HG03159 (cell line): Measurements from ENCODE around the gene FAM20C.

Source experiments
- ATAC-seq: cut with Tn5 transposase; IDR thresholded peaks from one replicate; pipeline ENCODE4 v1.9.1; 2021; ENCODE audit warnings: mild to moderate bottlenecking, moderate library complexity; ENCODE audit not compliant: unreplicated experiment

Gene FAM20C

DNA sequence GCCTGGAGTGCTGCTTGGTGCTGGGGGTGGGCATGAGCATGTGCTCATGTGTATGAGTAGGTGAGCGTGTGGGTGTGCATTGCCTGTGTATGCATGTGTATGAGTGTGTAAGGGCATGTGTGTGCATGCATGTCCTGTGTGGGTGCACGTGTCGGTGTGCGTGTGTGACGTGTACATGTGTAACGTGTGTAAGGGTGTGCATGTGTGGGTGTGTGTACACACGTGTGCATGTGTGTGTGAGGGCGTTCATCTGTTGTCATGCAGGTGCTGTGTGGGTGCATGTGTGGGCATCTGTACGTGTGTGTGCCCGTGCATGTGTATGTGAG is 30.3 kb downstream of the FAM20C start:
- no peak for ATAC-seq

- no peak for ATAC-seq
Observed at GRCh38 chr7:223118-223800, 30.9 kb downstream of the FAM20C start.

- ATAC-seq: no peak
Observed at GRCh38 chr7:223861-224260, 31.5 kb downstream of the FAM20C start.

DNA sequence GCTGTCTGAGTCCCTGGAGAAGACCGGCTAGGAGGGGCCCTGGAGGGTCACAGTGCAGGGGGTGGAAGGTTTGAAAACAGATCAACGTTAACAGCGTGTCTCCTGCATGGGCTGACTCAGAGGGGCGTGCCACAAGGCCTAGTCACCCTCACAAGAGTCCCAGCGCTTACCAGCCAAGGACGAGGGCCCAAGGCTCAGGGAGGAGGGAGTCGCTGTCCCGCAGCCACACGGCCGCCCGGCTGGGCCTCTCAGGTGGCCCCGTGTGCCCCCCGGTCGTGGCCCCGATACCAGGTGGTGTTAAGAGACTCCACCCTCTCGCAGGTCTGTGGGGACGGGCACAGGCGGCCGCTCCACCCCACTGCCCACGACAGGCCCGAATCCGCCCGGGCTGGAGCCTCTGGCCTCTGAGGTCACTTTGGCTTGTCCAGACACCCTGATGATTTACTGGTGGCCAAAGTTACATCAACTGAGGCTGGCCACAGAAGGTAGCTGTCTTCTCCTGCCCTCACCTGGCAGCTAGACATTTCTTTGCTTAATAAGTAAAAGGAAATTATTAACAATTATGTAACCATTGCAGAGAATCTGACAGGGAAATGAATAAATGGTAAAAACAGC is 34.0 kb downstream of the FAM20C start:
- ATAC-seq: no peak

- ATAC-seq: no peak
Observed at GRCh38 chr7:227926-228325, 35.6 kb downstream of the FAM20C start.

DNA sequence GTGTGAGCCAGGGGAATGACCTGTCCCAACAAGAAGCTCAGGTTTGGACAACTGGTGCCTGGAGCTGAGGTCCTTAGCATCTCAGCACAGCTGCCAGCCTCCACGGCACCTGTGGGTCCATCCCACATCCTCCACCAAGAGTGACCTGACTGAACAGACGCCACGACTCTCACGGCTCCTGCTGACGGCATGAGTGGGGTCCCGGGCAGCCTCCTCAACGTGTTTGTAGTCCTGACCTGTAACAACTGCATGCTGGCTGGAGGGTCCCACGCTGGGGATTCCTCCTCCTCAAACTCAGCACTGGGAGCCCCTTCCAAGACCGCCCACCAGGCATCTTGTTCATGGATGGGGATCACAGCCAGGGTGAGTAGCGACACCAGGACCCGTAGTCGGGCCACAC is 36.2 kb downstream of the FAM20C start:
- no peak for ATAC-seq

GRCh38 chr7:229184-229964 is 37.0 kb downstream of the FAM20C start:
- ATAC-seq: no peak

GRCh38 chr7:230274-230673 is 37.9 kb downstream of the FAM20C start:
- ATAC-seq: no peak

DNA sequence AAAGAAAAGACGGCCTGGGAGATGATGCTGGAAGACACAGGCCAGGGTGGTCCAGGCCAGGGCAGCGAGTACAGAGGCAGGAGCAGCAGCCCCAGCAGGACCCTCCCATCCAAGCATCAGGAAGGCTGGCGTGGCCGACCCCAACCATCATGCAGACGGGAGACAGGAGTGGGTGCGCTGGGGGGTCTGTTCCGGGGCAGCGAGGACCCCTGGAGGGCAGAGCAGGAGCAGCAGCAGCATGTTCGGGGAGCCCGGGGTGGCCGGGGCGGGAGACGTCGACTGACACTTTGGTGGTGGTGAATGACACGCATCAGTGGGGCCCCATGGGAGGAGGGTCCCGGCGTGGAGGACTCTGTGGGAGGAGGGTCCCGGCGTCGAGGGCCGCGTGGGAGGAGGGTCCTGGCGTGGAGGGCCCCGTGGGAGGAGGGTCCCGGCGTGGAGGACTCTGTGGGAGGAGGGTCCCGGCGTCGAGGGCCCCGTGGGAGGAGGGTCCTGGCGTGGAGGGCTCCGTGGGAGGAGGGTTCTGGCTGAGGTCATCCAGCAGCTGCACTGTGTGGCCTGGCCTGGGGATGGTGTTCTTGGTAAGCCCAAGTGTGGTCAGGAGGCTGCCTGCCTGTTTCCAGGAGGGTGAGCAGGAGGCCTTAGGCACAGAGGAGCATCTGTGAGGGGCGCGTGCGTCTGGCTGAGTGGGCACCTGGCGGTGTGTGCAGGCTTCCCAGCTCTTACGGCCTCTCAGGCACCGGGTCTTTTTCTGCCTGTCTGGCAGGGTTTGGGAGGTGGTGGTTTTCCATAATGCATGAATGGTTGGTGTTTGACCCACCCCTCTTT is 38.9 kb downstream of the FAM20C start:
- no peak for ATAC-seq

GRCh38 chr7:231858-232246 is 39.5 kb downstream of the FAM20C start:
- no peak for ATAC-seq

GRCh38 chr7:232410-233248 is 40.3 kb downstream of the FAM20C start:
- no peak for ATAC-seq

DNA sequence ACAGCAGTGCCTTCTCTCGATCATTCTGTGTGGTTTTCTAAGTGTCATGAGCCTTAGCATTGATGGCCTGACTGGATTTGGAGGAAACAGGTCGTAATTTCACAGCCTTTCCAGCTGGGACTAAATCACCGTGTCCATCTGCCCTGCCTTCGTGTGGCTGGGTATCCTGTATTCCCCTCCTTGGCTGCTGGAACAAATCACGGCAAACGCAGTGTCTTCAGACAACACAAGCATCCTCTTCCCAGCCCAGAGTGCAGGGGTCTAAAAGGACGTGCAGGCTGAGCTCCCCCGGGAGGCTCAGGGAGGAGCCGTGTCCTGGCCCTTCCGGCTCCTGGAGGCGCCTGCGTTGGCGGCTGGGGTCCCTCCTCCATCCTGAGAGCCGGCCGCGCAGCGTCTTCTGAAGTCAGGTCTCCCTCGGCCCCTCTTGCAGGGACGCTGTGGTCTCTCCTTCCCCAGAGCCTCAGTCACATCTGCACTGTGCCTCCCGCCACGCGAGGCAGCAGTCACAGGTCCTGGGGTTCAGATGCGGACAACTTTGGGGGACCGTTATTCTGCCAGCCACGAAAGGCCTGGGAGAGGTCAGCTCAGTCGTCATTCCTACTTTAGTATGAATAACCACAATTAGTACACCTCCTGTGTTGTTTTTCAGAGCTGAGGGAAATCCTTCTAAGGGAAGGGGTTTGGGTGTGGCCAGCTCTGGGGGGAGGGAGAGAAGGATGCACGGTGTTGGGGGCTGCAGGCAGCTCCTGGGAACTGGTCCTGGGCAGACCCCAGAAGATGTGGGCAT is 41.1 kb downstream of the FAM20C start:
- no peak for ATAC-seq

- no peak for ATAC-seq
Observed at GRCh38 chr7:234051-234707, 41.8 kb downstream of the FAM20C start.

DNA sequence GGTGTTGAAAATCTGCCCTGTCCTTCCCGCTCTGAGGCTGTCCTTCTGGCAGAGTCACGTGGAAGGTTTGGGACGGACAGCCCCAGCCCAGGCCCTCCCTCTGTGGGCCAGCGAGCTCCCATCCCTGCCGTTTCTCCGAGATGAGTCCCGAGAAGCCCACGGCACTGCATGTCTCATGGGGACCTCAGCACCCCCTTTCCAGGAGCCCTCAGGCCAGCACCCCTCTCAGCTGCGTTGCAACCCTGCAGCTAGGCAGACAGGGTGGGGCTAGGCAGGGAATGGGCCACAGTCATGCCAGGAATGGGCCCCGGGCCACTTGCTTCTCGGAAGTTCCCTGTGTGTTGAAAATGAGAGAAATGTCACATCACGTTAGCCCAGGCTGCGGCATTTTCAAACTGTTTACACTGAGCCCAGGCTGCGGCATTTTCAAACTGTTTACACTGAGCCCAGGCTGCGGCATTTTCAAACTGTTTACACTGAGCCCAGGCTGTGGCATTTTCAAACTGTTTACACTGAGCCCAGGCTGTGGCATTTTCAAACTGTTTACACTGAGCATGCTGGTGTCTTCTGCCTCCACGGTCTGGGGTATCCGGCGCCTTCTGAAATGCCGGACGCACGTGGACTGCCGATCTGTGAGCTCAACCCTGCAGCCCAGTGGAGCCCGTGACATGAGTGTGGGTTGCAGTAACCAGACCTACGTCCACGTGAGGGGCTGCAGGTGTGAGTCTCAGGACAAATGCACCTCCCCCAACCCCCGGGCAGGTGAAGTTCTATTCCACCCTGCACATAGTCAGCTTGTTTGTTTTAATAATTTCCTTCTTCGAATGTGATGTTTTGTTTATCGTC is 42.6 kb downstream of the FAM20C start:
- ATAC-seq: no peak

GRCh38 chr7:235576-236395 is 43.4 kb downstream of the FAM20C start:
- ATAC-seq: no peak

GRCh38 chr7:236967-237366 is 44.6 kb downstream of the FAM20C start:
- no peak for ATAC-seq

DNA sequence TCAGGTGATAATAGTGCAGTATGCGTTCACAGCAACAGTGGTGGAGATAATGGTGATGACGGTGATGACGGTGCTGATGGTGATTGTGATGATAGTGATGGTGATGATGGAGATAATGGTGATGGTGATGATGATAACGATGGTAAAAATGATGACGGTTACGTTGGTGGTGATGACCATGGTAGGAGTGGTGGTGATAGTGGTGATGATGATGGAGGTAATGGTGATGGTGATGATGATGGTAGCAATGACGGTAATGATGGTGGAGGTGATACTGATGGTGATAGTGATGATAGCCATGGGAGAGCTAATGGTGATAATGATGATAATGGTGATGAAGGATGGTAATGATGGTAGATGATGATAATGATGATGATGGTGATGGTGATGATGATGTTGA is 45.0 kb downstream of the FAM20C start:
- ATAC-seq: no peak
